Measurements from ENCODE around the gene CWC27. TPM values are rescaled to one million over a fixed set of nuclear protein-coding genes. Genes with fewer than 3 reads are reported as not detected.
A peak's percentile ranks its signal among the peaks of the same experiment; 100 is the strongest.

The CWC27 gene
- total and polyA plus RNA-seq, 2 of the 13 experiments (the other 11 are each of a cell fraction or from before 2014, with no cell fraction given): 21.1 to 25.7 TPM

GRCh38 chr5:65035211-65036206, 266.8 kb downstream of the CWC27 start (continued):
- TF ChIP-seq ZNF615 (CRISPR knock-in tag; IDR thresholded peaks at IDR 0.05; ENCODE audit: borderline replicate concordance) (no peak), KLF6 (CRISPR knock-in tag; IDR thresholded peaks at IDR 0.05) (no peak), RFX5 (IDR thresholded peaks at IDR 0.05; ENCODE audit: low read depth, low read length) (peak; percentile 43; the same call in 1 of the 2 replicates), ZFX (CRISPR knock-in tag; IDR thresholded peaks at IDR 0.05; ENCODE audit: low read depth) (peak; percentile 60), NONO (IDR thresholded peaks at IDR 0.05) (no peak), NONO (CRISPR knock-in tag; conservative IDR thresholded peaks at IDR 0.05) (no peak; the same call in 1 of the 2 replicates), NFKBIZ (CRISPR knock-in tag; IDR thresholded peaks at IDR 0.05) (no peak), ZFP37 (CRISPR knock-in tag; IDR thresholded peaks at IDR 0.05; ENCODE audit: borderline replicate concordance) (no peak), ZNF781 (CRISPR knock-in tag; IDR thresholded peaks at IDR 0.05; ENCODE audit: borderline replicate concordance, not compliant biosample characterization) (no peak), IRF9 (CRISPR knock-in tag; IDR thresholded peaks at IDR 0.05; ENCODE audit: borderline replicate concordance) (peak; percentile 41; the same call in 1 of the 2 replicates), KDM6A (CRISPR knock-in tag; IDR thresholded peaks at IDR 0.05; ENCODE audit: low read depth) (no peak), GABPB1 (CRISPR knock-in tag; IDR thresholded peaks at IDR 0.05) (peak; percentile 76; the same call in 1 of the 2 replicates), ZNF331 (CRISPR knock-in tag; IDR thresholded peaks at IDR 0.05) (no peak; the same call in 1 of the 2 replicates), CREB1 (IDR thresholded peaks at IDR 0.05) (peak; percentile 96), CREB1 (CRISPR knock-in tag; IDR thresholded peaks at IDR 0.05) (no peak), ZNF124 (CRISPR knock-in tag; IDR thresholded peaks at IDR 0.05) (no peak), XBP1 (CRISPR knock-in tag; IDR thresholded peaks at IDR 0.05) (no peak), NR1H2 (CRISPR knock-in tag; IDR thresholded peaks at IDR 0.05; ENCODE audit: borderline replicate concordance, low read depth) (no peak), NFYC (CRISPR knock-in tag; IDR thresholded peaks at IDR 0.05) (no peak), IRF2 (CRISPR knock-in tag; IDR thresholded peaks at IDR 0.05) (no peak), ATAD3A (CRISPR knock-in tag; IDR thresholded peaks at IDR 0.05) (no peak), KAT8 (CRISPR knock-in tag; IDR thresholded peaks at IDR 0.05) (peak; percentile 65), PHF5A (CRISPR knock-in tag; IDR thresholded peaks at IDR 0.05; ENCODE audit: low read depth, unreplicated experiment) (no peak), ZFP1 (CRISPR knock-in tag; IDR thresholded peaks at IDR 0.05) (no peak), HCFC1 (IDR thresholded peaks at IDR 0.05; ENCODE audit: low read depth, low read length) (no peak), NR2F2 (IDR thresholded peaks at IDR 0.05; ENCODE audit: borderline replicate concordance, low read depth) (no peak)
- TF ChIP-seq, protein P1, sequence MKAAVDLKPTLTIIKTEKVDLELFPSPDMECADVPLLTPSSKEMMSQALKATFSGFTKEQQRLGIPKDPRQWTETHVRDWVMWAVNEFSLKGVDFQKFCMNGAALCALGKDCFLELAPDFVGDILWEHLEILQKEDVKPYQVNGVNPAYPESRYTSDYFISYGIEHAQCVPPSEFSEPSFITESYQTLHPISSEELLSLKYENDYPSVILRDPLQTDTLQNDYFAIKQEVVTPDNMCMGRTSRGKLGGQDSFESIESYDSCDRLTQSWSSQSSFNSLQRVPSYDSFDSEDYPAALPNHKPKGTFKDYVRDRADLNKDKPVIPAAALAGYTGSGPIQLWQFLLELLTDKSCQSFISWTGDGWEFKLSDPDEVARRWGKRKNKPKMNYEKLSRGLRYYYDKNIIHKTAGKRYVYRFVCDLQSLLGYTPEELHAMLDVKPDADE (CRISPR knock-in tag; IDR thresholded peaks at IDR 0.05): no peak
- TF ChIP-seq, protein P2, sequence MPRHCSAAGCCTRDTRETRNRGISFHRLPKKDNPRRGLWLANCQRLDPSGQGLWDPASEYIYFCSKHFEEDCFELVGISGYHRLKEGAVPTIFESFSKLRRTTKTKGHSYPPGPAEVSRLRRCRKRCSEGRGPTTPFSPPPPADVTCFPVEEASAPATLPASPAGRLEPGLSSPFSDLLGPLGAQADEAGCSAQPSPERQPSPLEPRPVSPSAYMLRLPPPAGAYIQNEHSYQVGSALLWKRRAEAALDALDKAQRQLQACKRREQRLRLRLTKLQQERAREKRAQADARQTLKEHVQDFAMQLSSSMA (CRISPR knock-in tag; IDR thresholded peaks at IDR 0.05): no peak
- TF ChIP-seq, protein P3, sequence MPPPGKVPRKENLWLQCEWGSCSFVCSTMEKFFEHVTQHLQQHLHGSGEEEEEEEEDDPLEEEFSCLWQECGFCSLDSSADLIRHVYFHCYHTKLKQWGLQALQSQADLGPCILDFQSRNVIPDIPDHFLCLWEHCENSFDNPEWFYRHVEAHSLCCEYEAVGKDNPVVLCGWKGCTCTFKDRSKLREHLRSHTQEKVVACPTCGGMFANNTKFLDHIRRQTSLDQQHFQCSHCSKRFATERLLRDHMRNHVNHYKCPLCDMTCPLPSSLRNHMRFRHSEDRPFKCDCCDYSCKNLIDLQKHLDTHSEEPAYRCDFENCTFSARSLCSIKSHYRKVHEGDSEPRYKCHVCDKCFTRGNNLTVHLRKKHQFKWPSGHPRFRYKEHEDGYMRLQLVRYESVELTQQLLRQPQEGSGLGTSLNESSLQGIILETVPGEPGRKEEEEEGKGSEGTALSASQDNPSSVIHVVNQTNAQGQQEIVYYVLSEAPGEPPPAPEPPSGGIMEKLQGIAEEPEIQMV (CRISPR knock-in tag; IDR thresholded peaks at IDR 0.05; ENCODE audit: low read depth): no peak
